B cell (primary cell): ENCODE measurements around the gene CORO1C. TPM values are rescaled to one million over a fixed set of nuclear protein-coding genes. Genes with fewer than 3 reads are reported as not detected.
A peak's percentile ranks its signal among the peaks of the same experiment; 100 is the strongest.

ENCODE experiments used
- ATAC-seq: fragments of 200-7000 bp; cut with Tn5 transposase; one replicate; pipeline ENCODE4 v1.10.0; 2021; ENCODE audit warnings: low read depth, mild to moderate bottlenecking, moderate number of reproducible peaks, moderate library complexity
- CTCF ChIA-PET: fragments of 350-600 bp; sonication (Branson Sonifier 250); formaldehyde crosslinking; loops from one replicate; lab custom pipeline; 2021; ENCODE audit warnings: antibody characterized with exemption, inconsistent platforms; lab: Charles Lee
- POLR2A ChIA-PET: fragments of 350-600 bp; sonication (Branson Sonifier 250); formaldehyde crosslinking; loops from one replicate; lab custom pipeline; 2021; ENCODE audit warnings: antibody characterized with exemption; lab: Charles Lee
- DNase-seq: peaks from one replicate; pipeline ENCODE4 v3.0.0; 2013
- H2AFZ ChIP-seq: 2 replicates; pipeline ENCODE4 v1.6.1; 2012; ENCODE audit warnings: mild to moderate bottlenecking, low read depth, low read length; ENCODE audit not compliant: insufficient read depth, poor library complexity, severe bottlenecking
- H3K27ac ChIP-seq, 2 donors: 1 replicate in 1 of 2; 2 replicates in 1 of 2; pipeline ENCODE4 v1.5.1; 2012 to 2013; ENCODE audit warnings: low read length in 2 of 2, mild to moderate bottlenecking in 2 of 2, moderate library complexity in 1 of 2
- H3K27me3 ChIP-seq, 4 experiments: fragments of 200-600 bp in 1 of 4; sonication (generic) in 1 of 4; replicated peaks in 1 of 4; 1 replicate in 2 of 4; 2 replicates in 2 of 4; pipeline versions ENCODE4 v1.6.1 to v1.7.0; 2013 to 2016; ENCODE audit warnings: low read length in 3 of 4, mild to moderate bottlenecking in 2 of 4, mixed read lengths in 1 of 4, moderate library complexity in 1 of 4; ENCODE audit not compliant: insufficient read depth in 4 of 4, control insufficient read depth in 3 of 4; ENCODE audit errors: control extremely low read depth in 1 of 4
- H3K36me3 ChIP-seq, 2 experiments: replicated peaks in 1 of 2; 1 replicate in 1 of 2; 2 replicates in 1 of 2; pipeline versions ENCODE4 v1.6.1 to v1.7.1; 2013; ENCODE audit warnings: low read length in 1 of 2; ENCODE audit not compliant: insufficient read depth in 2 of 2, control insufficient read depth in 1 of 2; ENCODE audit errors: control extremely low read depth in 1 of 2, extremely low read depth in 1 of 2
- H3K4me1 ChIP-seq, 2 donors: fragments of 200-600 bp in 1 of 2; sonication (generic) in 1 of 2; 1 replicate in 1 of 2; 2 replicates in 1 of 2; pipeline versions ENCODE4 v1.5.1 to v1.6.1; 2013 to 2017; ENCODE audit warnings: low read length in 2 of 2; ENCODE audit not compliant: control insufficient read depth in 2 of 2, insufficient read depth in 2 of 2
- H3K4me2 ChIP-seq: replicated peaks from 2 replicates; pipeline ENCODE3; 2012; ENCODE audit warnings: mild to moderate bottlenecking, low read depth, low read length; ENCODE audit not compliant: poor library complexity, severe bottlenecking
- H3K4me3 ChIP-seq, 5 experiments: fragments of 200-600 bp in 1 of 5; sonication (generic) in 1 of 5; 1 replicate in 3 of 5; 2 replicates in 2 of 5; pipeline versions ENCODE4 v1.5.1 to v1.7.0; 2011 to 2016; ENCODE audit warnings: low read length in 4 of 5, mild to moderate bottlenecking in 4 of 5, low read depth in 2 of 5, control low read depth in 1 of 5, moderate library complexity in 1 of 5; ENCODE audit not compliant: insufficient read depth in 1 of 5; ENCODE audit errors: control extremely low read depth in 1 of 5, extremely low read depth in 1 of 5
- H3K79me2 ChIP-seq: fragments of 200-600 bp; sonication (generic); one replicate; pipeline ENCODE4 v1.6.0; 2016; ENCODE audit warnings: low read length; ENCODE audit not compliant: control insufficient read depth, insufficient read depth
- H3K9ac ChIP-seq: fragments of 200-600 bp; sonication (generic); 2 replicates; pipeline ENCODE4 v1.6.1; 2017; ENCODE audit warnings: mild to moderate bottlenecking, low read length, moderate library complexity
- H3K9me3 ChIP-seq, 3 donors: one replicate each; pipeline versions ENCODE4 v1.6.1 to v1.7.1; 2013; ENCODE audit warnings: low read length in 2 of 3; ENCODE audit not compliant: control insufficient read depth in 2 of 3, insufficient read depth in 1 of 3; ENCODE audit errors: control extremely low read depth in 1 of 3
- H4K20me1 ChIP-seq: 2 replicates; pipeline ENCODE4 v1.6.0; 2012; ENCODE audit warnings: mild to moderate bottlenecking, low read length; ENCODE audit not compliant: insufficient read depth, control insufficient read depth, poor library complexity, severe bottlenecking
- H3K27ac Mint-ChIP-seq: one replicate; pipeline ENCODE4 v1.8.0; 2021; ENCODE audit warnings: mixed read lengths
- H3K27me3 Mint-ChIP-seq: one replicate; pipeline ENCODE4 v1.8.0; 2021; ENCODE audit warnings: mixed read lengths
- H3K4me1 Mint-ChIP-seq: one replicate; pipeline ENCODE4 v1.8.0; 2021; ENCODE audit warnings: mixed read lengths
- H3K4me3 Mint-ChIP-seq: one replicate; pipeline ENCODE4 v1.8.0; 2021; ENCODE audit warnings: mixed read lengths
- H3K9me3 Mint-ChIP-seq: one replicate; pipeline ENCODE4 v1.8.0; 2022; ENCODE audit warnings: mixed read lengths; ENCODE audit not compliant: insufficient read depth
- EZH2 ChIP-seq: IDR thresholded peaks from 2 replicates; pipeline ENCODE4 v1.6.1; 2012; ENCODE audit warnings: borderline replicate concordance, low read depth, mild to moderate bottlenecking, moderate library complexity, low read length; ENCODE audit not compliant: insufficient read depth, poor library complexity, severe bottlenecking
- WGBS: methylation state at CpG from one replicate; pipeline ENCODE4 v1.1.5; 2013; ENCODE audit warnings: missing lambda C conversion rate; ENCODE audit not compliant: insufficient coverage; 5-methylcytosine and 5-hydroxymethylcytosine counted together
- intact Hi-C: fragments of 100-400 bp; cut with micrococcal nuclease; formaldehyde crosslinking; loops from one replicate; pipeline ENCODE4 v1.10.0; 2022
- polyA plus RNA-seq: library from polyadenylated mRNA; depleted of rRNA; stranded (reverse); fragments of >200 nt; gene quantifications from 2 replicates; pipeline ENCODE4 v1.2.3, GENCODE V29; 2012
- total RNA-seq, 2 donors: library from RNA; stranded (reverse); fragments of 120-200 nt in 1 of 2; gene quantifications; 1 replicate in 1 of 2; 2 replicates in 1 of 2; pipeline versions ENCODE4 v1.2.3 to v1.2.4, GENCODE V29; 2013 to 2022
- TF ChIP-seq, protein P1 (sequence below): fragments of 200-600 bp; IDR thresholded peaks from one replicate; pipeline ENCODE4 v1.8.0; 2022; ENCODE audit warnings: antibody characterized with exemption, mild to moderate bottlenecking

The CORO1C gene
- total and polyA plus RNA-seq, 2 donors (not counting 1 experiment from before 2014, with no cell fraction given) = 19.2 to 68.0 TPM

DNA sequence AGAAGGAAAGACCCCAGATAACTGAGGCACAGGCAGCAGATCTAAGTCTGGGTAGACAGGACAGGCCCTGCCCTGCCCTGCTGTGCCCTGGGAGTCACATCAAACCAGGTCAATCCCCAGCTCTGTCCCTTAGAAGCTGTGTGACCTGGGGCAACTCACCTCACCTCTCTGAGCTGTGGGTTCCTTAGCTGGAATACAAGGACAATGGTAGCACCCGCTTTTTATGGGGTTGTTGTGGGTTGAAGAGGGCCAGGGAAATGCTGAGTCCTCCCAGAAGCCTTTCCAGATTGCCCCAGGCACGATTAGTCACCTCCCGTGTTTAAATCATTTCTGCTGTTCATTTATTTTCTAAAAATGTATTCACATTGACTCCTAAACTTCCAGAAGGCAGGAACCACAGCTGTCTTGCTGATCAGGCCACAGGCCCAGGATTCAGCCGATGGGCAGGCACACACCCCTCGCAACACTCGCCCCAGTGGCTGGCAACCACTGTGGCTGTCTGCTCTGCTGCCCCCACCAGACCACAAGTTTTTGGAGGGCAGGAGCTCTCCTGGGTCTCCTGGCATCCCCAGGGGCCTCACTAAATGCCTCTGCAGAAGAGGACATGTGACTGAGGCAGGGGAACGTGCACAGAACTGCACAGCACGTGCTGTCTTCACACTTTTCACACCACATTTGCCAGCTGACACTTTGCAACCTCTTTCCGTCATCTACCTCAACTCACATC lies 100.7 kb downstream of the CORO1C start:
- H3K27ac Mint-ChIP-seq = peak overlapping the region; percentile 86
- DNase-seq (peak; percentile 52), ATAC-seq (no peak)
- Histone ChIP-seq H3K4me1 (peaks cover 72 to 89% of the 10 kb centered on the region in 2 donors), H3K27ac (peak overlapping the region in 1 of 2 donors; percentile 70), H3K36me3 (no peaks in the 10 kb centered on the region), H3K4me3 (no peak overlapping the region), H3K4me2 (peak overlapping the region; percentile 29), H3K9ac (no peak overlapping the region), H3K27me3 (no peaks in the 10 kb centered on the region), H3K9me3 (peaks cover 0 to 8% (median 4%) of the 10 kb centered on the region in 3 donors), H2AFZ (no peak overlapping the region), H3K79me2 (peaks cover 27% of the 10 kb centered on the region), H4K20me1 (no peaks in the 10 kb centered on the region)
- H3K4me3 Mint-ChIP-seq = peak overlapping the region; percentile 69
- intact Hi-C loops = loop anchor here (10.0 kb wide), 2 partner anchors 464 to 516 kb away; partner anchors contain the start of genes ALKBH2 and UNG
- H3K9me3 Mint-ChIP-seq = no peaks in the 10 kb centered on the region
- H3K4me1 Mint-ChIP-seq = peaks cover 79% of the 10 kb centered on the region
- H3K27me3 Mint-ChIP-seq = no peaks in the 10 kb centered on the region
- ChIA-PET CTCF (interaction anchor here (0.6 to 17.3 kb wide), 5 partner anchors 9 to 173 kb away, joined by 3 to 431 read pairs (median 3); partner anchors contain the start of genes ISCU and SART3), POLR2A (interaction anchor here (0.8 to 14.8 kb wide), 4 partner anchors 7 to 63 kb away, joined by 3 to 133 read pairs (median 10); no protein-coding TSS in a partner anchor)
- TF ChIP-seq, protein P1, sequence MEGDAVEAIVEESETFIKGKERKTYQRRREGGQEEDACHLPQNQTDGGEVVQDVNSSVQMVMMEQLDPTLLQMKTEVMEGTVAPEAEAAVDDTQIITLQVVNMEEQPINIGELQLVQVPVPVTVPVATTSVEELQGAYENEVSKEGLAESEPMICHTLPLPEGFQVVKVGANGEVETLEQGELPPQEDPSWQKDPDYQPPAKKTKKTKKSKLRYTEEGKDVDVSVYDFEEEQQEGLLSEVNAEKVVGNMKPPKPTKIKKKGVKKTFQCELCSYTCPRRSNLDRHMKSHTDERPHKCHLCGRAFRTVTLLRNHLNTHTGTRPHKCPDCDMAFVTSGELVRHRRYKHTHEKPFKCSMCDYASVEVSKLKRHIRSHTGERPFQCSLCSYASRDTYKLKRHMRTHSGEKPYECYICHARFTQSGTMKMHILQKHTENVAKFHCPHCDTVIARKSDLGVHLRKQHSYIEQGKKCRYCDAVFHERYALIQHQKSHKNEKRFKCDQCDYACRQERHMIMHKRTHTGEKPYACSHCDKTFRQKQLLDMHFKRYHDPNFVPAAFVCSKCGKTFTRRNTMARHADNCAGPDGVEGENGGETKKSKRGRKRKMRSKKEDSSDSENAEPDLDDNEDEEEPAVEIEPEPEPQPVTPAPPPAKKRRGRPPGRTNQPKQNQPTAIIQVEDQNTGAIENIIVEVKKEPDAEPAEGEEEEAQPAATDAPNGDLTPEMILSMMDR = no peak
- TF ChIP-seq EZH2 = no peak
- 30% methylated on average over 7 of the region's 9 CpGs for WGBS
